ENCODE results near the gene CDHR2. TPM values are rescaled to one million over a fixed set of nuclear protein-coding genes. Genes with fewer than 3 reads are reported as not detected.

CDHR2 gene, protein sequence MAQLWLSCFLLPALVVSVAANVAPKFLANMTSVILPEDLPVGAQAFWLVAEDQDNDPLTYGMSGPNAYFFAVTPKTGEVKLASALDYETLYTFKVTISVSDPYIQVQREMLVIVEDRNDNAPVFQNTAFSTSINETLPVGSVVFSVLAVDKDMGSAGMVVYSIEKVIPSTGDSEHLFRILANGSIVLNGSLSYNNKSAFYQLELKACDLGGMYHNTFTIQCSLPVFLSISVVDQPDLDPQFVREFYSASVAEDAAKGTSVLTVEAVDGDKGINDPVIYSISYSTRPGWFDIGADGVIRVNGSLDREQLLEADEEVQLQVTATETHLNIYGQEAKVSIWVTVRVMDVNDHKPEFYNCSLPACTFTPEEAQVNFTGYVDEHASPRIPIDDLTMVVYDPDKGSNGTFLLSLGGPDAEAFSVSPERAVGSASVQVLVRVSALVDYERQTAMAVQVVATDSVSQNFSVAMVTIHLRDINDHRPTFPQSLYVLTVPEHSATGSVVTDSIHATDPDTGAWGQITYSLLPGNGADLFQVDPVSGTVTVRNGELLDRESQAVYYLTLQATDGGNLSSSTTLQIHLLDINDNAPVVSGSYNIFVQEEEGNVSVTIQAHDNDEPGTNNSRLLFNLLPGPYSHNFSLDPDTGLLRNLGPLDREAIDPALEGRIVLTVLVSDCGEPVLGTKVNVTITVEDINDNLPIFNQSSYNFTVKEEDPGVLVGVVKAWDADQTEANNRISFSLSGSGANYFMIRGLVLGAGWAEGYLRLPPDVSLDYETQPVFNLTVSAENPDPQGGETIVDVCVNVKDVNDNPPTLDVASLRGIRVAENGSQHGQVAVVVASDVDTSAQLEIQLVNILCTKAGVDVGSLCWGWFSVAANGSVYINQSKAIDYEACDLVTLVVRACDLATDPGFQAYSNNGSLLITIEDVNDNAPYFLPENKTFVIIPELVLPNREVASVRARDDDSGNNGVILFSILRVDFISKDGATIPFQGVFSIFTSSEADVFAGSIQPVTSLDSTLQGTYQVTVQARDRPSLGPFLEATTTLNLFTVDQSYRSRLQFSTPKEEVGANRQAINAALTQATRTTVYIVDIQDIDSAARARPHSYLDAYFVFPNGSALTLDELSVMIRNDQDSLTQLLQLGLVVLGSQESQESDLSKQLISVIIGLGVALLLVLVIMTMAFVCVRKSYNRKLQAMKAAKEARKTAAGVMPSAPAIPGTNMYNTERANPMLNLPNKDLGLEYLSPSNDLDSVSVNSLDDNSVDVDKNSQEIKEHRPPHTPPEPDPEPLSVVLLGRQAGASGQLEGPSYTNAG (N-terminal part only)
- polyA plus RNA-seq (2013), result 0.05 TPM

DNA sequence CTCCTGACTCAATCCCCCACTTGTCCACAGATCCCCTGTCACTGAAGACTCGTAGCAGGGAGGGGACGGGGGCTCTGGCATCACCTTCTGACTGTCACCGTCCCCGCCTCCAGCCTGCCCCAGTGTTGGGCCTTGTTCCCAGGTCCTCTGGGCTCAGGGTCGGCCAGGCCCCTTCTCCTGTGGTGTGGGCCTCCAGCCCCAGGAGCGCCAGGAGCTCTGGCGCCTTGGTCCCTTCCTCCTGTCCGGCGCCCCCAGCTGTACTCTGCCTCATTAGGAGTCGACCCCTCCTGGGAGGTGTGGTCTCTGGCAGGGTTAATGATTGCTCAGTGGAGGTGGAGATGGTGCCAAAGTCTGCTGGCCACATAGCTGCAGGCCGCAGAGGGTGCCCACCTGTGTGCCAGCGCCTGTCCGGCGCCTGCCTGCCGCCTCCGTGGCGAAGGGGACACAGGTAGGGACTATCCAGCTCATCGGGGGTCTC lies at the start of gene CDHR2:
TSS of gene CDHR2 (plus strand) at position 376 of the 478 bp plus-strand sequence. CDS start 16,011 bp downstream, outside the sequence.
- Histone ChIP-seq H3K4me1 (ENCODE audit: control extremely low read depth in 1 of 4, control insufficient read depth in 4 of 4, insufficient read depth in 4 of 4, low read length in 3 of 4) (peaks cover 0 to 29% (median 11%) of the 10 kb centered on the region in 4 experiments), H3K36me3 (ENCODE audit: control insufficient read depth in 4 of 4, insufficient read depth in 4 of 4, low read length in 3 of 4) (no peaks in the 10 kb centered on the region), H3K9me3 (ENCODE audit: control extremely low read depth in 1 of 5, control insufficient read depth in 4 of 5, insufficient read depth in 2 of 5, low read depth in 1 of 5, low read length in 4 of 5) (no peaks in the 10 kb centered on the region), H3K27ac (ENCODE audit: insufficient read depth in 1 of 2, low read depth in 1 of 2, low read length in 2 of 2, poor library complexity in 1 of 2, severe bottlenecking in 2 of 2) (no peak within 1 kb of the TSS), H3K27me3 (replicated peaks in 2 of 5; ENCODE audit: control insufficient read depth in 4 of 5, insufficient read depth in 5 of 5, low read length in 4 of 5) (no peaks in the 10 kb centered on the region), H3K4me3 (ENCODE audit: control insufficient read depth in 1 of 7, extremely low read depth in 1 of 7, insufficient read depth in 4 of 7, low read depth in 2 of 7, low read length in 6 of 7) (no peak within 1 kb of the TSS)
- POLR2A ChIA-PET, result no interaction called here
- 91% methylated on average over 15 of the region's 18 CpGs for WGBS (ENCODE audit: insufficient coverage)
- CTCF ChIA-PET, result interaction anchor here (0.9 to 1.9 kb wide), 2 partner anchors 10 to 12 kb away, joined by 3 to 4 read pairs; partner anchors contain the start of gene RNF44
- DNase-seq, result peak in 1 of 3 donors; percentile 39

DNA sequence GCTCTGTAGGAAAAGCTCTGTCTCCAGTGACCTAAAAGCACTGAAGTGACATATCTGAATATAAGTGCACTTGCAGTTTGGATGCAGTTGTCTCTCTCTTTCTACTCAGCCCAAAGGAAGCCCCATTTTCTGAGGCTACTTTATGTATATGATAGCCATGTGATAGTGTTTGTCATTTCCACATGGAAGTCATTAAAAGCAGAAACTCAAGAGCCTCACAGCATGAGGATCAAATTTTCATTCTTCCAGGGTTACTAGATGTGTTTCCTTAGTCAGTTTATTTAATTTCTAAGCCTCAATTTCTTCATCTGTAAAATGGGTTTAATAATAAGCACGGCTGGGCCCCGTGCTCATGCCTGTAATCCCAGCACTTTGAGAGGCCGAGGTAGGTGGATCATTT lies 48.6 kb upstream of the CDHR2 start:
- Histone ChIP-seq H3K27me3 (replicated peaks in 2 of 5; ENCODE audit: control insufficient read depth in 4 of 5, insufficient read depth in 5 of 5, low read length in 4 of 5) (no peaks in the 10 kb centered on the region), H3K36me3 (ENCODE audit: control insufficient read depth in 4 of 4, insufficient read depth in 4 of 4, low read length in 3 of 4) (peaks cover 24 to 80% (median 53%) of the 10 kb centered on the region in 4 experiments), H3K9me3 (ENCODE audit: control extremely low read depth in 1 of 5, control insufficient read depth in 4 of 5, insufficient read depth in 2 of 5, low read depth in 1 of 5, low read length in 4 of 5) (no peaks in the 10 kb centered on the region), H3K4me1 (ENCODE audit: control extremely low read depth in 1 of 4, control insufficient read depth in 4 of 4, insufficient read depth in 4 of 4, low read length in 3 of 4) (no peaks in the 10 kb centered on the region), H3K27ac (ENCODE audit: insufficient read depth in 1 of 2, low read depth in 1 of 2, low read length in 2 of 2, poor library complexity in 1 of 2, severe bottlenecking in 2 of 2) (no peak overlapping the region), H3K4me3 (ENCODE audit: control insufficient read depth in 1 of 7, extremely low read depth in 1 of 7, insufficient read depth in 4 of 7, low read depth in 2 of 7, low read length in 6 of 7) (no peak overlapping the region)
- DNase-seq, result no peak
- POLR2A ChIA-PET, result no interaction called here
- CTCF ChIA-PET, result interaction anchor here (1.1 to 1.3 kb wide), 4 partner anchors 12 to 36 kb away, joined by 3 to 4 read pairs (median 3); partner anchors contain the start of gene RNF44
- WGBS (ENCODE audit: insufficient coverage), result 100% methylated on average over 2 of the region's 3 CpGs

DNA sequence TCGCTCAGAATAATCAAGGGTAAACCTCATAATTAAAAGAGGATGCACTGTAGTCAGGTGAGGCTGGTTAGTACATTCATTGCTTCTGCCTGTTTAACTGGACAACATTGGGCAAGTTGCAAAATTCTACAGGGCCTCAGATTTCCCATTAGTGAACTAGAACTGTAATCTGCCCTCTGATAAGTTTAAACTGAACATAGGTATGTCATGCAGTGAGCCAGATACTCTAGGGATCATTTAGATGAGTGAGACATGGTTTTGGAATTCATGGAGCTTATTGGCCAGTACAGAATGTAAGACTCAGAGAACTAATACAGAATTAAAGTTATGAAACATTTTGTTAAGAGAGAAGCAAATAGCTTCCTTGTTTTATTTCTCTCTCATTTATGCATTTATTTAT lies 47.8 kb upstream of the CDHR2 start:
- WGBS (ENCODE audit: insufficient coverage), result 93% methylated on average over 1 of the region's 1 CpG
- DNase-seq, result no peak
- ChIA-PET POLR2A (interaction anchor here (0.6 kb wide), 1 partner anchor 9 kb away, joined by 3 read pairs; no protein-coding TSS in a partner anchor), CTCF (interaction anchor here (1.1 to 1.3 kb wide), 4 partner anchors 11 to 35 kb away, joined by 3 to 4 read pairs (median 3); partner anchors contain the start of gene RNF44)
- Histone ChIP-seq H3K27ac (ENCODE audit: insufficient read depth in 1 of 2, low read depth in 1 of 2, low read length in 2 of 2, poor library complexity in 1 of 2, severe bottlenecking in 2 of 2) (no peak overlapping the region), H3K4me3 (ENCODE audit: control insufficient read depth in 1 of 7, extremely low read depth in 1 of 7, insufficient read depth in 4 of 7, low read depth in 2 of 7, low read length in 6 of 7) (no peak overlapping the region), H3K9me3 (ENCODE audit: control extremely low read depth in 1 of 5, control insufficient read depth in 4 of 5, insufficient read depth in 2 of 5, low read depth in 1 of 5, low read length in 4 of 5) (no peaks in the 10 kb centered on the region), H3K4me1 (ENCODE audit: control extremely low read depth in 1 of 4, control insufficient read depth in 4 of 4, insufficient read depth in 4 of 4, low read length in 3 of 4) (no peaks in the 10 kb centered on the region), H3K36me3 (ENCODE audit: control insufficient read depth in 4 of 4, insufficient read depth in 4 of 4, low read length in 3 of 4) (peaks cover 21 to 77% (median 48%) of the 10 kb centered on the region in 4 experiments), H3K27me3 (replicated peaks in 2 of 5; ENCODE audit: control insufficient read depth in 4 of 5, insufficient read depth in 5 of 5, low read length in 4 of 5) (no peaks in the 10 kb centered on the region)

DNA sequence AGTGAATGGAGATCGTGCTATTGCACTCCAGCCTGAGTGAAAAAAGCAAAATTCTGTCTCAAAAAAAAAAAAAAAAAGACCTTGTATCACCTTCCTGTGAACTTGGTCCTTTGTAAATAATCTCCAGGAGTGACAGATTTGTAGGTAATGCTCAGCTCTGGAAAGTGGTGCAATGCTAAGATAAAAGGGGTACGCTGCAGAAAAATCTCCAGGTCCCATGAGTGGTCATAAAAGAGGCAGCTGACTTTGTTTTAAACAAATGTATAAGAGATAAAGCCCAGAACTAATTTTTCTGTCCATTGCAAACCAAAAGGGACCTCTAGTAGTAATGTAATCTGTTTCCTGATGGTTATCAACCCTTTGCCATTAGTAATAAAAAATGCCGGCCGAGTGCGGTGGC lies 45.6 kb upstream of the CDHR2 start:
- ChIA-PET CTCF (interaction anchor here (0.7 kb wide), 1 partner anchor 750 kb away, joined by 3 read pairs; no protein-coding TSS in a partner anchor), POLR2A (no interaction called here)
- Histone ChIP-seq H3K9me3 (ENCODE audit: control extremely low read depth in 1 of 5, control insufficient read depth in 4 of 5, insufficient read depth in 2 of 5, low read depth in 1 of 5, low read length in 4 of 5) (no peaks in the 10 kb centered on the region), H3K4me1 (ENCODE audit: control extremely low read depth in 1 of 4, control insufficient read depth in 4 of 4, insufficient read depth in 4 of 4, low read length in 3 of 4) (no peaks in the 10 kb centered on the region), H3K36me3 (ENCODE audit: control insufficient read depth in 4 of 4, insufficient read depth in 4 of 4, low read length in 3 of 4) (peaks cover 27 to 78% (median 57%) of the 10 kb centered on the region in 4 experiments), H3K4me3 (ENCODE audit: control insufficient read depth in 1 of 7, extremely low read depth in 1 of 7, insufficient read depth in 4 of 7, low read depth in 2 of 7, low read length in 6 of 7) (no peak overlapping the region), H3K27me3 (replicated peaks in 2 of 5; ENCODE audit: control insufficient read depth in 4 of 5, insufficient read depth in 5 of 5, low read length in 4 of 5) (no peaks in the 10 kb centered on the region), H3K27ac (ENCODE audit: insufficient read depth in 1 of 2, low read depth in 1 of 2, low read length in 2 of 2, poor library complexity in 1 of 2, severe bottlenecking in 2 of 2) (no peak overlapping the region)
- WGBS (ENCODE audit: insufficient coverage), result 100% methylated on average over 4 of the region's 5 CpGs
- no peak for DNase-seq

DNA sequence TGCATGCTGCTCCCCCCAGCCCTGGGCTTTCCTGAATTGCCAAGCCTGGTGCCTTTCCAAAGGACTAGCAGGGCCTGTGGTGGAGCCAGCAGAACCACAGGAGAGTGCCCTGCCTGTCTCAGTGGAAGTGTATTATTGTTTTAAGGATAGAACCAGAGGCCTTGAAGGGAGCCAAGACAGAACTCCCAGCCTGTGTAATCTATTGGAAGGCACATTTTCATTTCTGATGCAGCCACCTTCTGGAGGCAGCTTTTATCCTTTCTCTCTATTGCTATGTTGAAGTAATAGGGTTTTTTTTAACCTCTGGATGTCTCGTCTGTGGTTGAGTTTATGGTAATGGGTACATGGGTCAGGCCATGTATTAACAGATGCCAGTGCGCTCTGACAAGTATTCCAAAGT lies 41.2 kb upstream of the CDHR2 start:
- DNase-seq, result no peak
- 100% methylated on average over 2 of the region's 2 CpGs for WGBS (ENCODE audit: insufficient coverage)
- H3K4me3 ChIP-seq (ENCODE audit: control insufficient read depth in 1 of 7, extremely low read depth in 1 of 7, insufficient read depth in 4 of 7, low read depth in 2 of 7, low read length in 6 of 7), result no peak overlapping the region
- ChIA-PET CTCF (interaction anchor here (0.9 to 1.2 kb wide), 2 partner anchors 22 to 91 kb away, joined by 3 to 4 read pairs; no protein-coding TSS in a partner anchor), POLR2A (no interaction called here)
- peaks cover 19 to 52% (median 35%) of the 10 kb centered on the region in 4 experiments for H3K36me3 ChIP-seq (ENCODE audit: control insufficient read depth in 4 of 4, insufficient read depth in 4 of 4, low read length in 3 of 4)
- no peaks in the 10 kb centered on the region for H3K4me1 ChIP-seq (ENCODE audit: control extremely low read depth in 1 of 4, control insufficient read depth in 4 of 4, insufficient read depth in 4 of 4, low read length in 3 of 4)
- no peaks in the 10 kb centered on the region for H3K27me3 ChIP-seq (replicated peaks in 2 of 5; ENCODE audit: control insufficient read depth in 4 of 5, insufficient read depth in 5 of 5, low read length in 4 of 5)
- H3K9me3 ChIP-seq (ENCODE audit: control extremely low read depth in 1 of 5, control insufficient read depth in 4 of 5, insufficient read depth in 2 of 5, low read depth in 1 of 5, low read length in 4 of 5), result no peaks in the 10 kb centered on the region
- no peak overlapping the region for H3K27ac ChIP-seq (ENCODE audit: insufficient read depth in 1 of 2, low read depth in 1 of 2, low read length in 2 of 2, poor library complexity in 1 of 2, severe bottlenecking in 2 of 2)

DNA sequence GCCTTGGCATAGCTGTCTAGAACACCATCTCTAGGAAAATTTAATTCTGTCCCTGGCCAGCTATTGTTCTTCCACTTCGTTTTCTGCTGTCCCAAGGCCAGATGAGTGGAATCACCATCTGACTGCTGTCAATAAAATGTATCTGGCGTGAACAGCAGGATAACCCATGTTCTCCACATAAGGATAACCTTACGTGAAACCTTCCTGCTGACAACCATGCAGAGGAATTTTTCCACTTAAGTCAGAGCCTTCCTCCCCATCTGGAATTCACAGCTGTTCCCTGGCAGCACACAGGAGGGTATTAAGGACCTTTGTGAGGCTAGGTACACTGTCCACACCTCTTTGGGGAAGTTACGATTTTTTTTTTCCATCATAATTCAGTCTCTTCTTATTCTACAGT lies 40.5 kb upstream of the CDHR2 start:
- 100% methylated on average over 1 of the region's 4 CpGs for WGBS (ENCODE audit: insufficient coverage)
- Histone ChIP-seq H3K36me3 (ENCODE audit: control insufficient read depth in 4 of 4, insufficient read depth in 4 of 4, low read length in 3 of 4) (peaks cover 19 to 48% (median 29%) of the 10 kb centered on the region in 4 experiments), H3K27ac (ENCODE audit: insufficient read depth in 1 of 2, low read depth in 1 of 2, low read length in 2 of 2, poor library complexity in 1 of 2, severe bottlenecking in 2 of 2) (no peak overlapping the region), H3K4me1 (ENCODE audit: control extremely low read depth in 1 of 4, control insufficient read depth in 4 of 4, insufficient read depth in 4 of 4, low read length in 3 of 4) (no peaks in the 10 kb centered on the region), H3K27me3 (replicated peaks in 2 of 5; ENCODE audit: control insufficient read depth in 4 of 5, insufficient read depth in 5 of 5, low read length in 4 of 5) (no peaks in the 10 kb centered on the region), H3K4me3 (ENCODE audit: control insufficient read depth in 1 of 7, extremely low read depth in 1 of 7, insufficient read depth in 4 of 7, low read depth in 2 of 7, low read length in 6 of 7) (no peak overlapping the region), H3K9me3 (ENCODE audit: control extremely low read depth in 1 of 5, control insufficient read depth in 4 of 5, insufficient read depth in 2 of 5, low read depth in 1 of 5, low read length in 4 of 5) (no peaks in the 10 kb centered on the region)
- ChIA-PET CTCF (interaction anchor here (0.9 to 1.8 kb wide), 3 partner anchors 16 to 91 kb away, joined by 3 to 5 read pairs (median 4); no protein-coding TSS in a partner anchor), POLR2A (no interaction called here)
- DNase-seq, result no peak

Data from common myeloid progenitor, CD34-positive (primary cell).